GM20000 (cell line): ENCODE measurements around the gene BTK.

Source experiments
- DNase-seq: peaks from one replicate; pipeline ENCODE4 v3.0.0; 2012; ENCODE audit warnings: low spot score
- CTCF ChIP-seq: IDR thresholded peaks from 2 replicates; pipeline ENCODE4 v1.5.1; 2012; ENCODE audit warnings: mild to moderate bottlenecking, control low read depth; ENCODE audit errors: extremely low read depth, missing control alignments

The BTK gene

GRCh38 chrX:101407167-101407747, 21.3 kb upstream of the BTK start:
- DNase-seq = no peak

GRCh38 chrX:101399825-101400224, 13.8 kb upstream of the BTK start:
- DNase-seq = no peak
- TF ChIP-seq CTCF = no peak

More at GRCh38 chrX:101407167-101407747, 21.3 kb upstream of the BTK start:
- TF ChIP-seq CTCF = no peak

GRCh38 chrX:101398694-101399093, 12.7 kb upstream of the BTK start:
- DNase-seq = no peak
- no peak for TF ChIP-seq CTCF

GRCh38 chrX:101397779-101398178, 11.8 kb upstream of the BTK start:
- TF ChIP-seq CTCF = no peak
- no peak for DNase-seq

GRCh38 chrX:101395789-101396188, 9.8 kb upstream of the BTK start:
- DNase-seq = no peak
- TF ChIP-seq CTCF = no peak

GRCh38 chrX:101394372-101394771, 8.4 kb upstream of the BTK start:
- no peak for DNase-seq

More at GRCh38 chrX:101394372-101394771, 8.4 kb upstream of the BTK start:
- TF ChIP-seq CTCF = no peak
